NB4 (cell line): ENCODE results near the gene LGR4.

Source experiments
- DNase-seq: peaks from one replicate; pipeline ENCODE4 v3.0.0; 2010; ENCODE audit warnings: low read depth
- H3K4me3 ChIP-seq: one replicate; pipeline ENCODE4 v1.5.1; 2011; ENCODE audit warnings: mild to moderate bottlenecking, low read depth, low read length, moderate library complexity
- CTCF ChIP-seq: IDR thresholded peaks from one replicate; pipeline ENCODE4 v1.5.1; 2012; ENCODE audit warnings: low read depth, low read length
- MYC ChIP-seq: IDR thresholded peaks from 2 replicates; pipeline ENCODE4 v1.6.1; 2011; ENCODE audit warnings: low read depth, low read length
- POLR2A ChIP-seq: IDR thresholded peaks from 2 replicates; pipeline ENCODE4 v1.6.1; 2011; ENCODE audit warnings: mild to moderate bottlenecking; ENCODE audit not compliant: insufficient read length; ENCODE audit errors: extremely low read depth
- TF ChIP-seq, protein P1 (sequence below): IDR thresholded peaks from 2 replicates; pipeline ENCODE4 v1.6.1; 2011; ENCODE audit warnings: low read depth, low read length

The LGR4 gene

DNA sequence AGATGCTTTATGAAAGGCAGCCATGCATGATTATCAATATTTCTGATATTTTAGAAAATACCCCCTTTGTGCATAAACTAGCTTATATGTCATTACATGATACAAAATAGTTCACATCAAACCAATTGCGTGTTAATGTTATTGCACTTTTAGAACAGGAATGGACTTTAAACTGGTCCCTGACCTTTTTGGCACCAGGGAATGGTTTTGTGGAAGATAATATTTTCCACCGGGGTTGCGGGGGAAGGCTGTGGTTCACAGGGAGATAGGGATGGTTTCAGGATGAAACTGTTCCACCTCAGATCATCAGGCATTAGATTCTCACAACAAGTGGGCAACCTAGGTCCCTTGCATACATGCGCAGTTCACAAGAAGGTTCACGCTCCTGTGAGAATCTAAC is 16.5 kb upstream of the LGR4 start:
- DNase-seq = no peak
- no peak overlapping the region for H3K4me3 ChIP-seq
- TF ChIP-seq MYC (no peak), POLR2A (no peak), CTCF (no peak)
- TF ChIP-seq, protein P1, sequence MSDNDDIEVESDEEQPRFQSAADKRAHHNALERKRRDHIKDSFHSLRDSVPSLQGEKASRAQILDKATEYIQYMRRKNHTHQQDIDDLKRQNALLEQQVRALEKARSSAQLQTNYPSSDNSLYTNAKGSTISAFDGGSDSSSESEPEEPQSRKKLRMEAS = no peak

- TF ChIP-seq POLR2A = no peak
- no peak for TF ChIP-seq CTCF
- no peak for TF ChIP-seq MYC
- TF ChIP-seq, protein P1 = no peak
- no peak overlapping the region for H3K4me3 ChIP-seq
- DNase-seq = no peak
These were observed 15.1 kb upstream of the LGR4 start for GRCh38 chr11:27487706-27488105.

GRCh38 chr11:27485930-27486773 is 13.6 kb upstream of the LGR4 start:
- DNase-seq = peak; percentile 66
- H3K4me3 ChIP-seq = no peak overlapping the region
- TF ChIP-seq MYC (no peak), CTCF (peak; percentile 66), POLR2A (no peak)
- TF ChIP-seq, protein P1 = no peak

DNA sequence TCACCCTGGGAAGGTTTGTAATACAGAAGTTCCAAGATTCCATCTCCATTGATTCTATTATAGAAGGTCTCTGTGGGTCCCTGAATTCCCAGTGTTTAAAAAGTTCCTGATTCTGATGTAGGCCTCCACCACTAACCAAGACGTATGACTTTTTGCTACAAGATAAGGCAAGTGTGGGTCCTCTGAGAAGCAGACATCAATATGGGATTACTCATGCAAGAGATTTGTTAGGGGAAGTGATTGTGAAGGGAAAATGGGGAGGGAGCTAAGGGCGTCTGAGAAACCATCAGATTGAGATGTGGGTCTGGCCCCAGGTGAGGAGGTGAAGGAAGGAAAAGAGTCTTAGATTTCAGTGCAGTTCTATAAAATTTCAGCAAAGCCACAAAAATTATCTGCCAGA is 10.2 kb upstream of the LGR4 start:
- no peak for DNase-seq
- TF ChIP-seq POLR2A (no peak), MYC (no peak), CTCF (no peak)
- TF ChIP-seq, protein P1 = no peak
- no peak overlapping the region for H3K4me3 ChIP-seq

GRCh38 chr11:27481992-27482391 is 9.4 kb upstream of the LGR4 start:
- no peak overlapping the region for H3K4me3 ChIP-seq
- TF ChIP-seq CTCF = no peak
- no peak for TF ChIP-seq POLR2A
- no peak for TF ChIP-seq MYC
- TF ChIP-seq, protein P1 = no peak
- DNase-seq = no peak

DNA sequence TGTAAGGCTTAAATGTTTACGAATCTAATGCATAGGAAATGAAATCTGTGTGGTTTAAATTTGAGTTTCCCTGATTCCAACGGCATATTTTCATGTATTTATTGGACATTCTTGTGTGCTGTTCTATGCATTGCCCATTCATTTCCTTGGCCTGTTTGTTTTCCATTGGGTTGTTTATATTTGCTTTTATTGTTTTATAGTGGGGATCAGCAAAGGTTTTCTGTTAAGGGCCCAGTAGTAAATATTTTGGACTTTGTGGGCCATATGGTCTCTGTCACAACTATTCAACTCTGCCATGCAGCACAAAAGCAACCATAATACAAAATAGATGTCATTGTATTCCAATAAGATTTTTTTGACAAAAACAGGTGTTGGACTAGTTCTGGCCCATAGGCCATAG is 5.2 kb upstream of the LGR4 start:
- DNase-seq = no peak
- TF ChIP-seq, protein P1 = no peak
- TF ChIP-seq MYC = no peak
- no peak for TF ChIP-seq POLR2A
- no peak for TF ChIP-seq CTCF
- H3K4me3 ChIP-seq = no peak overlapping the region
